ENCODE measurements around the gene ADARB2.

Gene ADARB2

DNA sequence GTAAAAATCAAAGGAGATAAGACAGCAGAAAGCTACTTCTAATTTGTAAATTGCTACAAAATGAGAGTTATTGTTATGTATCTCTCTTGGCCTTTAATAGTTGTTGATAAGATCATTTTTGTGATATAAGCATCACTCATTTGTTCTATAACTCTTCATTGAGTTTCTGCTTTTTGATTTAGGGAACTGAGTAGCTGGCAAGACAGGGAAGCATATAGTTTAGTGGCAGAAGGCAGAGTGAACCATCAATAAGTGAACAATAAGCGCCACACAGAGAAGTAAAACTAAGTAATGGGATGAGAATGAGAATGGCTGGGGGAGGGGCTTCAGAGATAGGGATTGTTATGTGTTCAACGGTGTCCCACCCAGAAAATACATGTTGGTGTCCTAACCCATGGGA, 245.4 kb downstream of the ADARB2 start:
- no peak for TF ChIP-seq TAF1 (IDR thresholded peaks at IDR 0.05; ENCODE audit: low read depth)
- TF ChIP-seq, protein P1, sequence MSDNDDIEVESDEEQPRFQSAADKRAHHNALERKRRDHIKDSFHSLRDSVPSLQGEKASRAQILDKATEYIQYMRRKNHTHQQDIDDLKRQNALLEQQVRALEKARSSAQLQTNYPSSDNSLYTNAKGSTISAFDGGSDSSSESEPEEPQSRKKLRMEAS (IDR thresholded peaks at IDR 0.05), result no peak
- TF ChIP-seq CEBPB (IDR thresholded peaks at IDR 0.05), result no peak
- TF ChIP-seq RAD21 (IDR thresholded peaks at IDR 0.05; ENCODE audit: low read depth), result no peak
- no peak for TF ChIP-seq ZBTB7A (IDR thresholded peaks at IDR 0.05; ENCODE audit: low read depth)
- TF ChIP-seq TCF12 (IDR thresholded peaks at IDR 0.05; ENCODE audit: low read depth), result no peak
- TF ChIP-seq, protein P2, sequence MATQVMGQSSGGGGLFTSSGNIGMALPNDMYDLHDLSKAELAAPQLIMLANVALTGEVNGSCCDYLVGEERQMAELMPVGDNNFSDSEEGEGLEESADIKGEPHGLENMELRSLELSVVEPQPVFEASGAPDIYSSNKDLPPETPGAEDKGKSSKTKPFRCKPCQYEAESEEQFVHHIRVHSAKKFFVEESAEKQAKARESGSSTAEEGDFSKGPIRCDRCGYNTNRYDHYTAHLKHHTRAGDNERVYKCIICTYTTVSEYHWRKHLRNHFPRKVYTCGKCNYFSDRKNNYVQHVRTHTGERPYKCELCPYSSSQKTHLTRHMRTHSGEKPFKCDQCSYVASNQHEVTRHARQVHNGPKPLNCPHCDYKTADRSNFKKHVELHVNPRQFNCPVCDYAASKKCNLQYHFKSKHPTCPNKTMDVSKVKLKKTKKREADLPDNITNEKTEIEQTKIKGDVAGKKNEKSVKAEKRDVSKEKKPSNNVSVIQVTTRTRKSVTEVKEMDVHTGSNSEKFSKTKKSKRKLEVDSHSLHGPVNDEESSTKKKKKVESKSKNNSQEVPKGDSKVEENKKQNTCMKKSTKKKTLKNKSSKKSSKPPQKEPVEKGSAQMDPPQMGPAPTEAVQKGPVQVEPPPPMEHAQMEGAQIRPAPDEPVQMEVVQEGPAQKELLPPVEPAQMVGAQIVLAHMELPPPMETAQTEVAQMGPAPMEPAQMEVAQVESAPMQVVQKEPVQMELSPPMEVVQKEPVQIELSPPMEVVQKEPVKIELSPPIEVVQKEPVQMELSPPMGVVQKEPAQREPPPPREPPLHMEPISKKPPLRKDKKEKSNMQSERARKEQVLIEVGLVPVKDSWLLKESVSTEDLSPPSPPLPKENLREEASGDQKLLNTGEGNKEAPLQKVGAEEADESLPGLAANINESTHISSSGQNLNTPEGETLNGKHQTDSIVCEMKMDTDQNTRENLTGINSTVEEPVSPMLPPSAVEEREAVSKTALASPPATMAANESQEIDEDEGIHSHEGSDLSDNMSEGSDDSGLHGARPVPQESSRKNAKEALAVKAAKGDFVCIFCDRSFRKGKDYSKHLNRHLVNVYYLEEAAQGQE (IDR thresholded peaks at IDR 0.05; ENCODE audit: low read depth), result no peak
- TF ChIP-seq USF1 (IDR thresholded peaks at IDR 0.05), result no peak

GRCh38 chr10:1489801-1490200, 247.5 kb downstream of the ADARB2 start:
- TF ChIP-seq FOXM1 (IDR thresholded peaks at IDR 0.05; ENCODE audit: borderline replicate concordance, low read depth) (no peak), NFIC (IDR thresholded peaks at IDR 0.05) (no peak), TEAD4 (IDR thresholded peaks at IDR 0.05) (no peak), ZBTB7A (IDR thresholded peaks at IDR 0.05; ENCODE audit: low read depth) (no peak), RAD21 (IDR thresholded peaks at IDR 0.05; ENCODE audit: low read depth) (no peak), YY1 (IDR thresholded peaks at IDR 0.05; ENCODE audit: low read depth) (no peak)

DNA sequence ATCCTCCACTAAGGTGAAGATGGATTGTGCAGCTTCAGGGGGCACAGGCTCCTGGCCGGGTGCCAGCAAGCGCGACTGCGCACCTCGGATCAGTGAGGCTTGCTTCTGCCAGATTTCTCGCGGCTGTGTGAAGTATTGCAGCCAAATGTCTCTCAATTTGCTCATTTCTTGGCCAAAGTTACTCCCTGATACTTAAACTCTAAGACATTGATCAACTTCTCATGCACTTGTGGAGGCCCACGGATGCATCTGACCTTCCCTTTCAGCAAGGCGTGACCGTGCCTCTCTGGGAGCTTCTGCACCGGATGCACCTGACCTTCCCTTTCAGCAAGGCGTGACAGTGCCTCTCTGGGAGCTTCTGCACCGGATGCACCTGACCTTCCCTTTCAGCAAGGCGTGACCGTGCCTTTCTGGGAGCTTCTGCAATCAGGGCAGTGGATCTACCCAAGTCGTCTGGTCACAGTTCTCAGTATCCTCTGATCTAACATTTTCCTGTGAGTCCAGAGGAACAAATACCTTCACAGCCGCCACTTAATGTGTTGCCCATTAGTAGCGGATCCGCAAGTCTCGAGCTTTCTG, 248.3 kb downstream of the ADARB2 start:
- no peak for TF ChIP-seq YY1 (IDR thresholded peaks at IDR 0.05; ENCODE audit: low read depth)
- TF ChIP-seq CEBPB (IDR thresholded peaks at IDR 0.05), result no peak
- no peak for TF ChIP-seq ZBTB7A (IDR thresholded peaks at IDR 0.05; ENCODE audit: low read depth)
- no peak for TF ChIP-seq USF1 (IDR thresholded peaks at IDR 0.05)
- TF ChIP-seq, protein P1 (IDR thresholded peaks at IDR 0.05), result no peak
- no peak for TF ChIP-seq NFIC (IDR thresholded peaks at IDR 0.05)
- TF ChIP-seq, protein P2 (IDR thresholded peaks at IDR 0.05; ENCODE audit: low read depth), result no peak
- TF ChIP-seq TEAD4 (IDR thresholded peaks at IDR 0.05), result no peak
- no peak for TF ChIP-seq FOXM1 (IDR thresholded peaks at IDR 0.05; ENCODE audit: borderline replicate concordance, low read depth)
- TF ChIP-seq EP300 (IDR thresholded peaks at IDR 0.05; ENCODE audit: borderline replicate concordance), result no peak
- TF ChIP-seq RAD21 (IDR thresholded peaks at IDR 0.05; ENCODE audit: low read depth), result no peak
- no peak for TF ChIP-seq EGR1 (IDR thresholded peaks at IDR 0.05)
- TF ChIP-seq TAF1 (IDR thresholded peaks at IDR 0.05; ENCODE audit: low read depth), result no peak
- no peak for TF ChIP-seq TCF12 (IDR thresholded peaks at IDR 0.05; ENCODE audit: low read depth)
- TF ChIP-seq CREB1 (IDR thresholded peaks at IDR 0.05; ENCODE audit: low read depth), result no peak

DNA sequence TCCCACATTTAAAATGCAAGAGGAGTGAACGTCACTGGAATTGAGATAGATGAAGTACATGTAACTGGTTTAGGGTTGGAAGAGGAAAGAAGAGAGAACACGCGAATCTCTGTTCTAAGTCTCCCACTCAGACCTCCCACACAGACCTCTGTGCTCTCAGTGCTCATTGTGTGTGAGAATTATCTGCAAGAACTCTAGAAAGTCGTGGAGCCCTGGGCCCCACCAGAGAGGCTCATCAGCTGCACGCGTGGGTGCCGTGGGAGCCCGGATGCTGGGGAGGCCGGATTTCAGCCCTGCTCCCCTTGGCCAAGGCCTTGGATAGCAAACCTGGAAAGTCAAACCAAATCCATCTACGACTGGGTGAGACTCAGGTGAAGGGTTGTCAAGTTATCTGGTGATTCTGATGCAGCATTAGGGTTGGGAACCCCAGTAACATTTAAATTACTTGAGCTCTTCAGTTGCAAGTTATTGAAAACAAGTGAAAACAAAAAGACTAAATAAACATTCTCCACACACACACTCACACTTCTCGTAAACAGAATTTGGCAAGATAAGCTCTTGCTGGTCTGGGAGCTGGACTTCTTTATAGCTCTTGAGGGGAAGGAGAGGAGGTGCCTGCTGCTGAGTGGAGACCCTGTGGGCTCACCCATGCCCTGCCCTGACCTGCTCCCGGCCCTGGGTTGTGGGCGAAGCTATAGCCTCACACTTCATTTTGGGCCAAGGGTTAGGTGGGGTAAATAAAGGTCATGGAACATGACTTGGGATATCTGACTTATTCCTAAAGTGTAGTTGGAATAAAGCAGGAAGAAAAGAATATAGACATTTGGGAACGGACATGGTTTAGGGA, 250.3 kb downstream of the ADARB2 start:
- TF ChIP-seq, protein P2 (IDR thresholded peaks at IDR 0.05; ENCODE audit: low read depth), result no peak
- TF ChIP-seq ZBTB7A (IDR thresholded peaks at IDR 0.05; ENCODE audit: low read depth) (no peak), USF1 (IDR thresholded peaks at IDR 0.05) (no peak), TCF12 (IDR thresholded peaks at IDR 0.05; ENCODE audit: low read depth) (no peak), CREB1 (IDR thresholded peaks at IDR 0.05; ENCODE audit: low read depth) (no peak), TAF1 (IDR thresholded peaks at IDR 0.05; ENCODE audit: low read depth) (no peak), YY1 (IDR thresholded peaks at IDR 0.05; ENCODE audit: low read depth) (no peak), NFIC (IDR thresholded peaks at IDR 0.05) (no peak), RAD21 (IDR thresholded peaks at IDR 0.05; ENCODE audit: low read depth) (no peak), TEAD4 (IDR thresholded peaks at IDR 0.05) (no peak), CEBPB (IDR thresholded peaks at IDR 0.05) (no peak), EP300 (IDR thresholded peaks at IDR 0.05; ENCODE audit: borderline replicate concordance) (no peak), FOXM1 (IDR thresholded peaks at IDR 0.05; ENCODE audit: borderline replicate concordance, low read depth) (no peak), EGR1 (IDR thresholded peaks at IDR 0.05) (no peak)
- TF ChIP-seq, protein P1 (IDR thresholded peaks at IDR 0.05), result no peak

All from Ishikawa (cell line).